GF-D8 (cell line): ENCODE measurements around the gene SUGCT.
"Not testable (repeated sequence)": the region's sequence is repeated elsewhere in the genome, so short reads cannot be mapped to it uniquely, and the experiment has no call there.

Source experiments
- DNase-seq: peaks from one replicate; lab custom pipeline; 2025; lab: John Stamatoyannopoulos, UW

SUGCT gene

DNA sequence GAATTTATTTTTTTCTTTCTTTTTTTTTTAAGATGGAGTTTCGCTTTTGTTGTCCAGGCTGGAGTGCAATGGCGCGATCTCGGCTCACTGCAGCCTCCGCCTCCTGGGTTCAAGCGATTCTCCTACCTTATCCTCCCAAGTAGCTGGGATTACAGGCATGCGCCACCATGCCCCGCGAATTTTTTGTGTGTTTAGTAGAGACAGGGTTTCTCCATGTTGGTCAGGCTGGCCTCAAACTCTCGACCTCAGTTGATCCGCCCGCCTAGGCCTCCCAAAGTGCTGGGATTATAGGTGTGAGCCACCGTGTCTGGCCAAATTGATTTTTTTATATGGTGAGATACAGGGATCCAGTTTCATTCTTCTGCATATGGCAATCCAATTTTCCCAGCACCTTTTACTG is 5.1 kb downstream of the SUGCT start:
- DNase-seq, result not testable (repeated sequence)

DNA sequence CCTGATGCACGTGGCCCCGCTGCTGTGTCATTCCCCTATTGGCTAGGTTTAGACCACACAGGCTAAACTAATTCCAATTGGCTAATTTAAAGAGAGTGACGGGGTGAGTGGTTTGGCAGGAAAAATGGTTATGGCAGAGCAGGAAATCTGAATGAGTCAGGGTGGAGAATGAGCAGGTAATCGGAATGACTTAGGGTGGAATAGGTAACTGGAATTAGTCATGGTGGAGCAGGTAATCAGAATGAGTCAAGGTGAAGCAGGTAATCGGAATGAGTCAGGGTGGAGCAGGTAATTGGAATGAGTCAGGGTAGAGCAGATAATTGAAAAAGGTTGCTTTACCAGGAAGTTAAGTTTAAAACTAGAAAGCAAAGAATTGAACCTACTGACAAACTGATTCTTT is 7.1 kb downstream of the SUGCT start:
- DNase-seq, result not testable (repeated sequence)

GRCh38 chr7:40145596-40146130 is 10.9 kb downstream of the SUGCT start:
- DNase-seq, result not testable (repeated sequence)

DNA sequence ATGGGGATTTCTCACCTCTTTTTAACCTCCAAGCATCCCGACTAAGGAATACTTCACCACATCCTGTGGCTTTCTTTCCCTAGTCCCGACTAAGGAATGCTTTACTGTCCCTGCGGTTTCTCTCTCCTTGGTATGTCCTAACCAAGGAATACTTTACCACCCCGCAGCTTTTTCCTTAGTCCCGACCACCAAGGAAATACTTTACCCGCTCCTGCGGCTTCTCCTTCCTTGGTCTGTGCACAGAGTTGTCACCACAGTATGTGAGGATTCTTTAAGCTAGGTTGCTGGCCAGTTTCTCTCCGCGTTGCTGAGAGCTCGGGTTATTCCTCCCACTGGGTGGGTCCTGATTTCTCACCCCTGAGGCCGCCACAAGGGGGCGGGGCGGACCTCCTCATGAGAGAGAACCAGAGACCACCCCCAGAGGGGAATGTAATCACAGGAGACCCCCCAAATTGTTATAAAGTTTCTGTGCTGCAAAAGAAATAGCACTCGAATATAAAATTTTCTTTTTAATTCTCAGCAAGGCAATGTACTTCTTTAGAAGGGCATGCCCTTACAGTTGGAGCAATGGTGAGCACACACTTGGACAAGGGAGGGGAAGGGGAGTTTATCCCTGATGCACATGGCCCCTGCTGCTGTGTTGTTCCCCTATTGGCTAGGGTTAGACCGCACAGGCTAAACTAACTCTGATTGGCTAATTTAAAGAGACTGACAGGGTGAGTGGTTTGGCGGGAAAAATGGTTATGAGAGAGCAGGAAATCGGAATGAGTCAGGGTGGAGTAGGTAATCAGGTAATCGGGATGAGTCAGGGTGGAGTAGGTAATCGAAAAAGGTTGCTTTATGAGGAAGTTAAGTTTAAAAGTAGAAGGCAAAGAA is 12.8 kb downstream of the SUGCT start:
- no peak for DNase-seq

DNA sequence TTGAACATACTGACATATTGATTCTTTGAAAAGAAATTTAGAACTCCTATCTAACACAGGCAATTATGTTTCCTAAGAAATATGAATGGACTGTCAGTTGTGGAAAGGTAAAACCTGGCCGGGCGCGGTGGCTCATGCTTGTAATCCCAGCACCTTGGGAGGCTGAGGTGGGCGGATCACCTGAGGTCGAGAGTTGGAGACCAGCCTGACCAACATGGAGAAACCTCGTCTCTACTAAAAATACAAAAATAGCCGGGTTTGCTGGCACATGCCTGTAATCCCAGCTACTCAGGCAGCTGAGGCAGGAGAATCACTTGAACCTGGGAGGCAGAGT is 13.4 kb downstream of the SUGCT start:
- DNase-seq, result not testable (repeated sequence)

DNA sequence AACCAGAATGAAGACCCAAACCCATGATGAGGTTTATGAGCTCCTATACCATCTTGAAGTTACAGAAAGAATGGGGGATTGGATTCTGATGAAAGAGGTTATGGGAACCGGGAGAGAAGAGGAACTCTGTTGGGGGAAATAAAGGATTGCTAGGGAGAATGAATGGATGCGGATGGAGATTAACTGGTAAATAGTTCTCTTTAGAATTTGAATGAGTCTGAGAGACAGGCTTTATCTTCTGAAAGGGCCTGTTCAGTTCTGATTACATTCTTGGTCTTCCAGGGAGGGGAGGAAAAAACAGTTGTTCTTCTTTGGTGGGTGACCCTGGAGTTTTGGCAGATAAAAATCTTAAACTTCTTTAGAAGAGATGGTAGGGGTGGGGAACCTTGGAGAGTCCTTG is 13.9 kb downstream of the SUGCT start:
- DNase-seq, result no peak

- no peak for DNase-seq
Measured at GRCh38 chr7:40151504-40151903, 16.7 kb downstream of the SUGCT start.

GRCh38 chr7:40156988-40157387 is 22.2 kb downstream of the SUGCT start:
- no peak for DNase-seq

GRCh38 chr7:40162516-40162915 is 27.7 kb downstream of the SUGCT start:
- DNase-seq, result no peak

DNA sequence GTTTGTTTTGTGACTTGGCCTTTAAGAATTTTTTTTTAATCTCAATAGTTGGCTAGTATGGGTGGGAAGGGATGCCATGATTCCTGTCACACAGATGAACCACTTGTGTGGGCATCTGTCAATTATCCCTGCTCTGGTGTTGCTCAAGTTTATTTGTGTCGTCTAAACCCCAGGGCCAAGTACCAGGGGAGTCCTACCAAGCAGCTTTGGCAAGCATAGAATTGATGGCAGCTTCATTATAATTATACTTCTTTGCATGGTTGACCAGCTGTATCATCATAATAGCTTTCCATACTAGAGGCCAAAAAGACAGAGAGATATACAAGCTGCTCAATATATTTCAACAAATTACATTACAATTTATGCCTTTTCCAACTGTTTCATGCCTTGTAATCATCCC is 30.4 kb downstream of the SUGCT start:
- DNase-seq, result no peak

- DNase-seq, result no peak
Measured at GRCh38 chr7:40167291-40167690, 32.5 kb downstream of the SUGCT start.

- DNase-seq, result not testable (repeated sequence)
Measured at GRCh38 chr7:40168266-40168665, 33.5 kb downstream of the SUGCT start.

- DNase-seq, result not testable (repeated sequence)
Measured at GRCh38 chr7:40173121-40173520, 38.3 kb downstream of the SUGCT start.

- not testable (repeated sequence) for DNase-seq
Measured at GRCh38 chr7:40175256-40175655, 40.5 kb downstream of the SUGCT start.

DNA sequence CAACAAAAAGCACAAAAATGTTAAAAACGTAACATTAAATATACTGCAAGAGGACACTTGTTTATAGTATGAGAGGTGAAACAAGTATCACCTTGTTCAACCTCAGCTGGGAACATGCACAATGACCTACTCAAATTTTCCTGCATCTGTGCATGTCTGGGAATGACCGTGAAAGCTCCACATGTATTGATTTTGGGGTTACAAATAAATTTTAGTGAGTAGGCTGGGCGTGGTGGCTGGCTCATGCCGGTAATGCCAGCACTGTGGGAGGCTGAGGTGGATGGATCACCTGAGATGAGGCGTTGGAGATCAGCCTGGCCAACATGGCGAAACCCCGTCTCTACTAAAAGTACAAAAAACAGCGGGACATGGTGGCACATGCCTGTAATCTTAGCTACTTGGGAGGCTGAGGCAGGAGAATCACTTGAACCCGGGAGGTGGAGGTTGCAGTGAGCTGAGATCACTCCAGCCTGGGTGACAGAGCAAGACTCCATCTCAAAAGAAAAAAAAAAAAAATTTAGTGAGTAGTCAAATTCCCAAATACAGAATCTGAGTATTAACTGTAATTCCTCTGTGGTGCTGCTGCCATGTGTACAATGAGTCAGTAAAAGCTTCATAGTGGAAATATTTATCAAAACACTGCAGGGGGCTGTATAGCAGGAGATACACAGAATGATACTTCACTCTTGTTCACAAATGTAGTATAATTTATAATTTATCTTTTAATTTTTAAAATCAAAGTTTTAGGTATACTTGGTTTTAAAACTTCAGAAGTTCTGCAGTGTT is 41.1 kb downstream of the SUGCT start:
- no peak for DNase-seq

- no peak for DNase-seq
Measured at GRCh38 chr7:40177071-40177470, 42.3 kb downstream of the SUGCT start.

DNA sequence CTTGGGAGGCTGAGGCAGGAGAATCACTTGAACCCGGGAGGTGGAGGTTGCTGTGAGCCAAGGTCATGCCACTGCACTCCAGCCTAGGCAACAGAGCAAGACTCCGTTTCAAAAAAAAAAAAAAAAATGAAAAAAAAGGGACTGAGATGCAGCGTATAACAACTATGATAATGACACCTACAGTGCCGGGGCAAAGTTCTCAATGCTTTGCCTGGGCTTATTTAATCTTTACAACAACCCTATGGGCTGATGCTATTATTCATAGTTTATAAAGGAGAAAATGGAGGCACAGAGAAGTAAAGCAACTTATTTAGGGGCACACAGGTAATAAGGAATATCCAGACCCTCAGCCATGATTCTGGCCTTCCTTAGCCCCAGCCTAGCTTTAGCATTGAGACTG is 47.6 kb downstream of the SUGCT start:
- no peak for DNase-seq

GRCh38 chr7:40186586-40186985 is 51.8 kb downstream of the SUGCT start:
- no peak for DNase-seq

DNA sequence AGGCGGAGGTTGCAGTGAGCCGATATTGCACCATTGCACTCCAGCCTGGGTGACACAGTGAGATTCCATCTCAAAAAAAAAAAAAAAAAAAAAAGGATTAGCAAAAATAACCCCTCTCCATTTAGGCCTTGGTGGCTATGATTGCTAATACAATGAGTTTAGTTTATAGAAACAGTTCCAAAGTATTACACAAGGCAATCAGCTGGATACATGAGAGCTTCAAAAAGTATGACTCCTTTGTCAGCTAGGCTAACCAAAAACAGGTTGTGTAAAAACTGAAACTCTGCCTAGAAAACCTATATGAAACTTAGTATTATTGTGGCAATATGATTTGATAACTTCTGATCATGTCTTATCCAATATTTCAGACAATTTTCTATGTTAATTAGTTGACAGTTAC is 57.2 kb downstream of the SUGCT start:
- no peak for DNase-seq

DNA sequence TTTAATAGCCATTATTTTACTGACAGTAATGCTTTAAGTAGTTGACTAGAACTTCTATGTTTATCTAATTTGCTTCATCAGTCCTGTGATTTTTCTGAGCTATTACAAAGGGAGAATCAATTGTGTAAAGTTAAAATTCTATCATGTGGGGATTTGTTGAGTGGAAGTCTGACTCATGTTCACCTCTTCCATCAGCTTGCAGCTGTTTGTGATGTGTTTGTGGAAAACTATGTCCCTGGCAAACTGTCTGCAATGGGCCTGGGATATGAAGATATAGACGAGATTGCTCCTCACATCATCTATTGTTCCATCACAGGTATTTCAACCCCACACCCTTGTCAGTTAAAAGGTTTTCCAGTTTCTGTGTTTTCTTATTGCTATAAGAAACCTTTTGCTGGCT is 59.9 kb downstream of the SUGCT start:
- DNase-seq, result no peak

- no peak for DNase-seq
Measured at GRCh38 chr7:40197527-40197926, 62.7 kb downstream of the SUGCT start.

DNA sequence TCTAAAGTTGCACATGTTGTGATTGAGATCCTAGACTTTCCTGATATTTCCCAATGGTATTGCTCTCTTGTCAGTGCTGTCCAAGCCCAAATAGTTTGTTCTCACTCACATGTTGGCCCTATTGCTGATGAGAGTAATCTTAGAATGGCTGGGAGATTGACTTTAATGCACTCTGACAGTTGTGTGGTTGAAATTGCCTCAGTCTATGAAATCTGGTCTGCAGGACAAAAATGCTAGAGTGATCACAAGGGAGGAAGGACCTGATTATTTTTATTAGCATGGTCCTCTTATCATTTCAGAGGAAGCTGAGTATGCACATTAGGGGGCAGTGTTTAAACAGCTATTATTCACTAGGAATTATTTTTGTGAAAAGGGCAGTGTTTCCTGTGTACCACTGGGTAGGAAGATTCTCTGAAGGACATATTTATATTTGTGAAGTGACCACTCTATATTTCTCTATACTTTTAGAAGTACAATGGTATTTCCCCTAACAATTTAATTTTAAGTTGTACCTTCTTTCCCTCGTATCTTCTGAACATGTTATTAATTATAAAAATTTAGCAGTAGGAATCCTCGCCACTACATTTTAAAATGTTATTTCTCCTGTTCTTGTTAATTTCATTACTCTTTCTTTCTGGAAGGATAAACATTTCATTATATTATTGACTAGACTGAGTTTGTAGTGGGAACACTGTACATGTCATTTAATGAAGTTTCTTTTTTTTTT is 64.4 kb downstream of the SUGCT start:
- no peak for DNase-seq
